Neural crest cell (in vitro differentiated cells): Measurements from ENCODE around the gene NR5A1. TPM values are rescaled to one million over a fixed set of nuclear protein-coding genes. Genes with fewer than 3 reads are reported as not detected.

Experiments used
- DNase-seq: peaks from one replicate; pipeline ENCODE4 v3.0.0; 2021; ENCODE audit warnings: low read depth, mixed read lengths, low spot score
- H3K27ac Mint-ChIP-seq: one replicate; pipeline ENCODE4 v1.8.0; 2021; ENCODE audit warnings: mild to moderate bottlenecking, mixed read lengths; ENCODE audit not compliant: unreplicated experiment
- H3K27me3 Mint-ChIP-seq: 2 replicates; pipeline ENCODE4 v1.8.0; 2021; ENCODE audit warnings: low read depth, mild to moderate bottlenecking, mixed read lengths
- H3K36me3 Mint-ChIP-seq: 2 replicates; pipeline ENCODE4 v1.8.0; 2021; ENCODE audit warnings: low read depth, mild to moderate bottlenecking, mixed read lengths
- H3K4me1 Mint-ChIP-seq: 2 replicates; pipeline ENCODE4 v1.8.0; 2021; ENCODE audit warnings: mixed read lengths
- H3K4me3 Mint-ChIP-seq: one replicate; pipeline ENCODE4 v1.8.0; 2021; ENCODE audit warnings: mild to moderate bottlenecking, mixed read lengths
- H3K9me3 Mint-ChIP-seq: 2 replicates; pipeline ENCODE4 v1.8.0; 2021; ENCODE audit warnings: mixed read lengths
- CTCF ChIP-seq: fragments of 200-600 bp; sonication (generic); conservative IDR thresholded peaks from 2 replicates; pipeline ENCODE4 v1.5.0; 2021; ENCODE audit warnings: antibody characterized with exemption, mild to moderate bottlenecking
- total RNA-seq: library from RNA; stranded (reverse); gene quantifications from 2 replicates; pipeline ENCODE4 v1.2.1, GENCODE V29; 2021

The NR5A1 gene
- total RNA-seq, 1 donor from 2014 or later: 0.35 TPM

GRCh38 chr9:124498040-124498439, 9.2 kb downstream of the NR5A1 start:
- no peak for TF ChIP-seq CTCF
- H3K4me3 Mint-ChIP-seq: no peak overlapping the region
- H3K9me3 Mint-ChIP-seq: no peaks in the 10 kb centered on the region
- DNase-seq: no peak
- peaks cover 5% of the 10 kb centered on the region for H3K4me1 Mint-ChIP-seq
- H3K36me3 Mint-ChIP-seq: no peaks in the 10 kb centered on the region
- peaks cover 53% of the 10 kb centered on the region for H3K27me3 Mint-ChIP-seq
- H3K27ac Mint-ChIP-seq: no peak overlapping the region

GRCh38 chr9:124497441-124497840, 9.8 kb downstream of the NR5A1 start:
- no peak for TF ChIP-seq CTCF
- H3K9me3 Mint-ChIP-seq: no peaks in the 10 kb centered on the region
- no peak overlapping the region for H3K27ac Mint-ChIP-seq
- DNase-seq: no peak
- H3K27me3 Mint-ChIP-seq: peaks cover 47% of the 10 kb centered on the region
- peaks cover 5% of the 10 kb centered on the region for H3K4me1 Mint-ChIP-seq
- no peak overlapping the region for H3K4me3 Mint-ChIP-seq
- H3K36me3 Mint-ChIP-seq: no peaks in the 10 kb centered on the region

- Mint-ChIP-seq H3K36me3 (no peaks in the 10 kb centered on the region), H3K27ac (no peak overlapping the region), H3K9me3 (no peaks in the 10 kb centered on the region), H3K4me1 (peaks cover 5% of the 10 kb centered on the region), H3K4me3 (no peak overlapping the region), H3K27me3 (peaks cover 37% of the 10 kb centered on the region)
- no peak for DNase-seq
- TF ChIP-seq CTCF: no peak
These were observed 10.7 kb downstream of the NR5A1 start for GRCh38 chr9:124496463-124496862.

- Mint-ChIP-seq H3K4me1 (peaks cover 5% of the 10 kb centered on the region), H3K9me3 (no peaks in the 10 kb centered on the region), H3K27me3 (peaks cover 33% of the 10 kb centered on the region), H3K4me3 (no peak overlapping the region), H3K36me3 (no peaks in the 10 kb centered on the region), H3K27ac (no peak overlapping the region)
- no peak for DNase-seq
- TF ChIP-seq CTCF: no peak
These were observed 11.1 kb downstream of the NR5A1 start for GRCh38 chr9:124496075-124496449.

- no peak for TF ChIP-seq CTCF
- H3K27ac Mint-ChIP-seq: no peak overlapping the region
These were observed 11.8 kb downstream of the NR5A1 start for GRCh38 chr9:124495126-124496074.

More at GRCh38 chr9:124495126-124496074, 11.8 kb downstream of the NR5A1 start:
- Mint-ChIP-seq H3K4me3 (no peak overlapping the region), H3K27me3 (peaks cover 28% of the 10 kb centered on the region), H3K4me1 (peaks cover 8% of the 10 kb centered on the region), H3K9me3 (no peaks in the 10 kb centered on the region), H3K36me3 (no peaks in the 10 kb centered on the region)
- no peak for DNase-seq
